ENCODE data around the gene PWP1. TPM values are rescaled to one million over a fixed set of nuclear protein-coding genes. Genes with fewer than 3 reads are reported as not detected.

PWP1 gene
- total and polyA plus RNA-seq, 9 of the 15 experiments (the other 6 are each of a cell fraction or from before 2014, with no cell fraction given), result 61.6 to 401 (median 111) TPM

- TF ChIP-seq MNT (conservative IDR thresholded peaks at IDR 0.05) (peak; percentile 96 to 98), MTA3 (IDR thresholded peaks at IDR 0.05; ENCODE audit: borderline replicate concordance) (peak; percentile 39; the same call in 1 of the 2 replicates), C11orf30 (IDR thresholded peaks at IDR 0.05; ENCODE audit: low read depth) (peak; percentile 89), CHCHD3 (CRISPR knock-in tag; IDR thresholded peaks at IDR 0.05) (no peak), DPF2 (IDR thresholded peaks at IDR 0.05) (no peak; the same call in 1 of the 2 replicates), HNRNPL (IDR thresholded peaks at IDR 0.05; ENCODE audit: low read depth, low read length) (no peak), ZFP36 (IDR thresholded peaks at IDR 0.05; ENCODE audit: low read depth, low read length, partially characterized antibody) (no peak), HDAC6 (IDR thresholded peaks at IDR 0.05; ENCODE audit: low read depth, low read length) (0 out of 2 replicates have a peak, but pooled peaks have one; percentile 4), ZC3H8 (IDR thresholded peaks at IDR 0.05) (no peak), ZNF518B (CRISPR knock-in tag; IDR thresholded peaks at IDR 0.05) (no peak), RAD51 (IDR thresholded peaks at IDR 0.05; ENCODE audit: borderline replicate concordance, low read depth) (no peak), HOMEZ (CRISPR knock-in tag; IDR thresholded peaks at IDR 0.05) (no peak), PRMT5 (CRISPR knock-in tag; IDR thresholded peaks at IDR 0.05) (no peak), NFATC3 (IDR thresholded peaks at IDR 0.05) (no peak), RAD21 (CRISPR knock-in tag; conservative IDR thresholded peaks at IDR 0.05 in 1 of 2, IDR thresholded peaks at IDR 0.05 in 1 of 2) (no peak), ZC3H11A (IDR thresholded peaks at IDR 0.05; ENCODE audit: low read depth, low read length) (peak; percentile 73; the same call in 1 of the 2 replicates), XRCC5 (IDR thresholded peaks at IDR 0.05; ENCODE audit: low read depth, low read length) (0 out of 2 replicates have a peak, but pooled peaks have one; percentile 36), KLF10 (CRISPR knock-in tag; IDR thresholded peaks at IDR 0.05) (no peak), EP400 (IDR thresholded peaks at IDR 0.05) (peak; percentile 99), JUND (IDR thresholded peaks at IDR 0.05; ENCODE audit: borderline replicate concordance, low read depth, low read length) (peak; percentile 74), JUND (tag; IDR thresholded peaks at IDR 0.05; ENCODE audit: borderline replicate concordance, low read depth, low read length) (no peak; the same call in 2 of the 3 replicates), SMAD3 (CRISPR knock-in tag; conservative IDR thresholded peaks at IDR 0.05) (no peak), RBFOX2 (IDR thresholded peaks at IDR 0.05; ENCODE audit: low read depth, low read length) (peak; percentile 93)
Measured at GRCh38 chr12:107685360-107686248, at the start of gene PWP1 (continued).
